Calu3 (cell line): Measurements from ENCODE around the gene URB1. TPM values are rescaled to one million over a fixed set of nuclear protein-coding genes. Genes with fewer than 3 reads are reported as not detected.

Experiments used
- BruUV-seq: library from RNA; stranded (reverse); fragments of 400-500 nt; replicated peaks from 2 replicates; lab custom pipeline; 2021; lab: Mats Ljungman, UMichigan
- CTCF ChIA-PET: fragments of 300-600 bp; sonication (Branson Sonifier 250); formaldehyde crosslinking; loops from one replicate; lab custom pipeline; 2022; ENCODE audit warnings: antibody characterized with exemption; lab: Charles Lee
- DNase-seq: peaks from one replicate; pipeline ENCODE4 v3.0.0; 2022
- H3K27ac Mint-ChIP-seq: one replicate; pipeline ENCODE4 v1.8.0; 2022; ENCODE audit warnings: mixed read lengths; ENCODE audit not compliant: unreplicated experiment
- H3K27me3 Mint-ChIP-seq: one replicate; pipeline ENCODE4 v1.8.0; 2022; ENCODE audit warnings: mixed read lengths; ENCODE audit not compliant: unreplicated experiment
- H3K36me3 Mint-ChIP-seq: one replicate; pipeline ENCODE4 v1.8.0; 2022; ENCODE audit warnings: mild to moderate bottlenecking, moderate library complexity, mixed read lengths; ENCODE audit not compliant: insufficient read depth, unreplicated experiment
- H3K4me1 Mint-ChIP-seq: one replicate; pipeline ENCODE4 v1.8.0; 2022; ENCODE audit warnings: mild to moderate bottlenecking, low read depth, mixed read lengths; ENCODE audit not compliant: unreplicated experiment
- H3K4me3 Mint-ChIP-seq: one replicate; pipeline ENCODE4 v1.8.0; 2022; ENCODE audit warnings: mild to moderate bottlenecking, low read depth, moderate library complexity, mixed read lengths; ENCODE audit not compliant: unreplicated experiment
- H3K9me3 Mint-ChIP-seq: one replicate; pipeline ENCODE4 v1.8.0; 2022; ENCODE audit warnings: low read depth, mixed read lengths; ENCODE audit not compliant: unreplicated experiment
- intact Hi-C: fragments of 100-400 bp; cut with micrococcal nuclease; formaldehyde crosslinking; loops from one replicate; pipeline ENCODE4 v1.10.0; 2022; ENCODE audit not compliant: unreplicated experiment
- total RNA-seq: library from RNA; stranded (reverse); gene quantifications from 2 replicates; pipeline ENCODE4 v1.2.3, GENCODE V29; 2022
- TF ChIP-seq, protein P1 (sequence below): fragments of 200-600 bp; IDR thresholded peaks from one replicate; pipeline ENCODE4 v1.8.0; 2022; ENCODE audit warnings: antibody characterized with exemption; ENCODE audit not compliant: unreplicated experiment

URB1 gene
- total RNA-seq, 1 experiment from 2014 or later: 16.5 TPM

- no peaks in the 10 kb centered on the region for H3K27me3 Mint-ChIP-seq
These were observed 130.9 kb downstream of the URB1 start for GRCh38 chr21:32261929-32262328.

More at GRCh38 chr21:32261929-32262328, 130.9 kb downstream of the URB1 start:
- Mint-ChIP-seq H3K27ac (no peak overlapping the region), H3K4me3 (no peak overlapping the region), H3K4me1 (peaks cover 13% of the 10 kb centered on the region), H3K9me3 (no peaks in the 10 kb centered on the region), H3K36me3 (peaks cover 8% of the 10 kb centered on the region)
- no TSS peak for BruUV-seq
- CTCF ChIA-PET: no interaction called here
- intact Hi-C loops: no loop called here
- no peak for DNase-seq
- TF ChIP-seq, protein P1, sequence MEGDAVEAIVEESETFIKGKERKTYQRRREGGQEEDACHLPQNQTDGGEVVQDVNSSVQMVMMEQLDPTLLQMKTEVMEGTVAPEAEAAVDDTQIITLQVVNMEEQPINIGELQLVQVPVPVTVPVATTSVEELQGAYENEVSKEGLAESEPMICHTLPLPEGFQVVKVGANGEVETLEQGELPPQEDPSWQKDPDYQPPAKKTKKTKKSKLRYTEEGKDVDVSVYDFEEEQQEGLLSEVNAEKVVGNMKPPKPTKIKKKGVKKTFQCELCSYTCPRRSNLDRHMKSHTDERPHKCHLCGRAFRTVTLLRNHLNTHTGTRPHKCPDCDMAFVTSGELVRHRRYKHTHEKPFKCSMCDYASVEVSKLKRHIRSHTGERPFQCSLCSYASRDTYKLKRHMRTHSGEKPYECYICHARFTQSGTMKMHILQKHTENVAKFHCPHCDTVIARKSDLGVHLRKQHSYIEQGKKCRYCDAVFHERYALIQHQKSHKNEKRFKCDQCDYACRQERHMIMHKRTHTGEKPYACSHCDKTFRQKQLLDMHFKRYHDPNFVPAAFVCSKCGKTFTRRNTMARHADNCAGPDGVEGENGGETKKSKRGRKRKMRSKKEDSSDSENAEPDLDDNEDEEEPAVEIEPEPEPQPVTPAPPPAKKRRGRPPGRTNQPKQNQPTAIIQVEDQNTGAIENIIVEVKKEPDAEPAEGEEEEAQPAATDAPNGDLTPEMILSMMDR: no peak

Other genes starting within 250 kb of the URB1 start
- gene MIS18A, start 114.0 kb downstream of the URB1 start, total RNA-seq: 10.9 and 13.7 TPM in 2 replicates
- not detected in 2 replicates for gene MRAP, start 94.2 kb downstream of the URB1 start, total RNA-seq
- gene EVA1C, start 19.7 kb upstream of the URB1 start, total RNA-seq: 1.4 and 3.1 TPM in 2 replicates
- 0.51 TPM in 1 of 2 replicates, not detected in the other for gene TCP10L, start 192.5 kb upstream of the URB1 start, total RNA-seq
- gene CFAP298, start 219.4 kb upstream of the URB1 start, total RNA-seq: 28.9 and 35.9 TPM in 2 replicates